HepG2 (cell line): Measurements from ENCODE around the gene EXOSC7. TPM values are rescaled to one million over a fixed set of nuclear protein-coding genes. Genes with fewer than 3 reads are reported as not detected.

ENCODE experiments used
- ATAC-seq: fragments of 200-7000 bp; cut with Tn5 transposase; 3 replicates; pipeline ENCODE4 v1.9.1; 2020; ENCODE audit warnings: mild to moderate bottlenecking, moderate library complexity
- BruUV-seq: library from RNA; stranded (reverse); fragments of 400-500 nt; replicated peaks from 2 replicates; lab custom pipeline; 2021; lab: Mats Ljungman, UMichigan
- CTCF ChIA-PET: fragments of 300-600 bp; formaldehyde crosslinking; extraction: SDS; loops from one replicate; lab custom pipeline; 2021; ENCODE audit warnings: low total read pairs, inconsistent platforms, low intra/inter-chr PET ratio; lab: Yijun Ruan, JAX
- POLR2A ChIA-PET: fragments of 350-600 bp; sonication (Branson Sonifier 250); formaldehyde crosslinking; loops from one replicate; lab custom pipeline; 2020; ENCODE audit warnings: antibody characterized with exemption, inconsistent platforms; lab: Yijun Ruan, JAX
- DNase-seq: peaks from one replicate; pipeline ENCODE4 v3.0.0-alpha.2; 2015; ENCODE audit warnings: low spot score
- FAIRE-seq: peaks from 3 replicates; lab custom pipeline; 2011; peaks lifted over from hg19 to GRCh38; lab: Jason Lieb, UNC
- H2AFZ ChIP-seq: one replicate; pipeline ENCODE4 v1.6.1; 2011; ENCODE audit warnings: low read length, inconsistent platforms
- H3K27ac ChIP-seq: fragments of 300-600 bp; 3 replicates; pipeline ENCODE4 v1.8.0; 2011; ENCODE audit warnings: mixed run types, mild to moderate bottlenecking, mixed read lengths, low read length, inconsistent platforms; ENCODE audit not compliant: insufficient read depth; ENCODE audit errors: extremely low read length
- H3K27me3 ChIP-seq, 2 experiments: fragments of 200-600 bp in 1 of 2; 2 replicates in 1 of 2; 3 replicates in 1 of 2; pipeline versions ENCODE4 v1.6.0 to v1.8.0; 2011; ENCODE audit warnings: low read length in 2 of 2, mild to moderate bottlenecking in 2 of 2, moderate library complexity in 2 of 2, inconsistent platforms in 1 of 2; ENCODE audit not compliant: insufficient read depth in 2 of 2, control insufficient read depth in 1 of 2
- H3K36me3 ChIP-seq, 2 experiments: fragments of 200-600 bp in 1 of 2; replicated peaks in 1 of 2; 2 replicates in 1 of 2; 3 replicates in 1 of 2; pipeline versions ENCODE4 v1.5.1 to v1.8.0; 2011; ENCODE audit warnings: low read length in 2 of 2, inconsistent platforms in 1 of 2; ENCODE audit not compliant: insufficient read depth in 2 of 2, control insufficient read depth in 1 of 2
- H3K4me1 ChIP-seq: 2 replicates; pipeline ENCODE4 v1.5.1; 2012; ENCODE audit warnings: low read length, inconsistent platforms; ENCODE audit not compliant: insufficient read depth
- H3K4me2 ChIP-seq: 2 replicates; pipeline ENCODE4 v1.6.0; 2011; ENCODE audit warnings: low read depth, low read length, inconsistent platforms
- H3K4me3 ChIP-seq, 3 experiments: fragments of 200-600 bp in 1 of 3; sonication (generic), shearing (Covaris generic) in 1 of 3; replicated peaks in 1 of 3; 2 replicates each; pipeline ENCODE4 v1.5.1; 2011 to 2016; ENCODE audit warnings: low read length in 3 of 3, inconsistent platforms in 2 of 3, low read depth in 2 of 3, mild to moderate bottlenecking in 2 of 3, control low read depth in 1 of 3, mixed read lengths in 1 of 3; ENCODE audit not compliant: insufficient read depth in 1 of 3
- H3K79me2 ChIP-seq: one replicate; pipeline ENCODE4 v1.6.1; 2011; ENCODE audit warnings: low read length, inconsistent platforms; ENCODE audit not compliant: insufficient read depth
- H3K9ac ChIP-seq: 2 replicates; pipeline ENCODE4 v1.6.0; 2011; ENCODE audit warnings: mild to moderate bottlenecking, low read depth, low read length, inconsistent platforms; ENCODE audit not compliant: insufficient read depth
- H3K9me3 ChIP-seq: 2 replicates; pipeline ENCODE4 v1.5.1; 2012; ENCODE audit warnings: mild to moderate bottlenecking, low read length
- H4K20me1 ChIP-seq: 2 replicates; pipeline ENCODE4 v1.6.0; 2011; ENCODE audit warnings: inconsistent platforms, mild to moderate bottlenecking, low read length, moderate library complexity; ENCODE audit not compliant: insufficient read depth
- CBX2 ChIP-seq, 2 experiments: fragments of 200-600 bp in 1 of 2; sonication (generic); formaldehyde crosslinking in 1 of 2; IDR thresholded peaks; 2 replicates each; pipeline versions ENCODE4 v1.7.0 to v1.8.1; 2018 to 2022; ENCODE audit warnings: low read depth in 2 of 2, low read length in 1 of 2, mild to moderate bottlenecking in 1 of 2, missing genetic modification reagents in 1 of 2
- GATAD2A ChIP-seq: IDR thresholded peaks from 2 replicates; pipeline ENCODE4 v1.6.1; 2016
- NFKBIZ ChIP-seq: IDR thresholded peaks from 2 replicates; pipeline ENCODE4 v1.6.1; 2018; ENCODE audit warnings: missing genetic modification reagents, missing compliant biosample characterization
- SIX4 ChIP-seq: sonication (generic); formaldehyde crosslinking; IDR thresholded peaks from 2 replicates; pipeline ENCODE4 v1.4.0; 2020; ENCODE audit warnings: missing genetic modification reagents
- ZNF10 ChIP-seq: sonication (generic); formaldehyde crosslinking; IDR thresholded peaks from 2 replicates; pipeline ENCODE4 v1.4.0; 2020; ENCODE audit warnings: mild to moderate bottlenecking, low read depth, missing genetic modification reagents, borderline replicate concordance
- ZNF691 ChIP-seq: sonication (generic); formaldehyde crosslinking; IDR thresholded peaks from 2 replicates; pipeline ENCODE4 v1.4.0; 2020; ENCODE audit warnings: missing genetic modification reagents, low read depth, mild to moderate bottlenecking, borderline replicate concordance
- WGBS: methylation state at CpG from one replicate; pipeline ENCODE4 v1.1.6; 2017; ENCODE audit warnings: low lambda C conversion rate; 5-methylcytosine and 5-hydroxymethylcytosine counted together
- in situ Hi-C: cut with HindIII; loops from 2 replicates; pipeline ENCODE4 v1.10.0; 2017; ENCODE audit warnings: low pct_unique_long_range_greater_than_20kb; ENCODE audit not compliant: extremely low pct_ligation_motif_present
- intact Hi-C: fragments of 100-400 bp; cut with micrococcal nuclease; formaldehyde crosslinking; loops from one replicate; pipeline ENCODE4 v1.10.0; 2022; ENCODE audit not compliant: unreplicated experiment
- polyA plus RNA-seq, 8 experiments: library from polyadenylated mRNA; depleted of rRNA in 3 of 8; stranded (reverse) in 7 of 8; unstranded in 1 of 8; fragments of >200 nt; fragmentation: Illumina TruSeq in 4 of 8; extraction: Trizol in 4 of 8; gene quantifications; 2 replicates each; pipeline versions ENCODE4 v1.2.1 to v1.2.3, GENCODE V29; 2011 to 2016; ENCODE audit warnings: low read depth in 4 of 8, missing spikeins in 1 of 8, mixed read lengths in 1 of 8; ENCODE audit not compliant: insufficient read depth in 1 of 8
- total RNA-seq, 5 experiments: library from RNA; depleted of rRNA; stranded (reverse); fragments of >200 nt; fragmentation: Illumina TruSeq; extraction: Trizol; gene quantifications; 2 replicates each; pipeline ENCODE4 v1.2.3, GENCODE V29; 2016; ENCODE audit warnings: low read depth in 1 of 5
- TF ChIP-seq, protein P1 (sequence below): sonication (generic); formaldehyde crosslinking; IDR thresholded peaks from 2 replicates; pipeline ENCODE4 v1.4.0; 2020; ENCODE audit warnings: missing genetic modification reagents, mild to moderate bottlenecking, borderline replicate concordance
- TF ChIP-seq, protein P2 (sequence below): sonication (generic); formaldehyde crosslinking; IDR thresholded peaks from 2 replicates; pipeline ENCODE4 v1.4.0; 2020; ENCODE audit warnings: mild to moderate bottlenecking, missing genetic modification reagents

Gene EXOSC7
- total and polyA plus RNA-seq, 2 of the 13 experiments (the other 11 are each of a cell fraction or from before 2014, with no cell fraction given), result 68.3 to 74.7 TPM

DNA sequence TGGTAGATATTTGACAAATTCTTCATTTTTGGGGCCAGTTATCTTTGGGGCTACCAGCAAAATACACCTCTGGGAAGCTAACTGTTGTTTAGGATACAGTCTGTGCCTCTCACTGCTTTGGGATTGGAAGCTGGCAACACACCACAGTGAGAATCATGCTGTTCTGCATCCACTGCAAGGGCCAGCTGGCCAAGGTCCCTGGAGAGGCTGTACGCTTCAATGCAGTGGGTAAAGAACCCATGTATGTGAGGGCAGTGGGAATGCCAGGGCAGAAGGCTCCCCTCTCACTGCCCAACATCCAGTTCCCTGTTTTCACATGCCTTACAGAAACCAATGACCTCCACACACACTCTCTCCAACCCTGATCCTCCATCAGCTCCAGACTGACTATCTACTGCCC is 20.1 kb upstream of the EXOSC7 start:
- ATAC-seq (no peak), FAIRE-seq (no peak), DNase-seq (no peak)
- Histone ChIP-seq H3K27me3 (no peaks in the 10 kb centered on the region), H3K9ac (no peak overlapping the region), H3K36me3 (peaks cover 16 to 26% of the 10 kb centered on the region in 2 experiments; a peak in 4 of 5 replicates), H2AFZ (no peak overlapping the region), H3K4me3 (no peak overlapping the region), H4K20me1 (no peaks in the 10 kb centered on the region), H3K4me2 (no peak overlapping the region), H3K4me1 (peaks cover 19% of the 10 kb centered on the region), H3K9me3 (no peaks in the 10 kb centered on the region), H3K79me2 (peaks cover 7% of the 10 kb centered on the region), H3K27ac (no peak overlapping the region)
- in situ Hi-C loops, result no loop called here
- no CpG with 5 or more reads among the region's 1 CpG for WGBS
- intact Hi-C loops, result no loop called here
- BruUV-seq, result no TSS peak
- CTCF ChIA-PET, result no interaction called here
- TF ChIP-seq ZNF691 (CRISPR knock-in tag) (no peak), GATAD2A (no peak), CBX2 (IDR thresholded peaks at IDR 0.05; ENCODE audit: low read depth, low read length) (no peak), CBX2 (CRISPR knock-in tag; IDR thresholded peaks at IDR 0.05; ENCODE audit: low read depth) (no peak), SIX4 (CRISPR knock-in tag) (no peak), ZNF10 (CRISPR knock-in tag) (no peak), NFKBIZ (no peak)
- TF ChIP-seq, protein P1, sequence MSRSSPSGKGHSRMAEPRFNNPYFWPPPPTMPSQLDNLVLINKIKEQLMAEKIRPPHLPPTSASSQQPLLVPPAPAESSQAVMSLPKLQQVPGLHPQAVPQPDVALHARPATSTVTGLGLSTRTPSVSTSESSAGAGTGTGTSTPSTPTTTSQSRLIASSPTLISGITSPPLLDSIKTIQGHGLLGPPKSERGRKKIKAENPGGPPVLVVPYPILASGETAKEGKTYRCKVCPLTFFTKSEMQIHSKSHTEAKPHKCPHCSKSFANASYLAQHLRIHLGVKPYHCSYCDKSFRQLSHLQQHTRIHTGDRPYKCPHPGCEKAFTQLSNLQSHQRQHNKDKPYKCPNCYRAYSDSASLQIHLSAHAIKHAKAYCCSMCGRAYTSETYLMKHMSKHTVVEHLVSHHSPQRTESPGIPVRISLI, result no peak
- TF ChIP-seq, protein P2, sequence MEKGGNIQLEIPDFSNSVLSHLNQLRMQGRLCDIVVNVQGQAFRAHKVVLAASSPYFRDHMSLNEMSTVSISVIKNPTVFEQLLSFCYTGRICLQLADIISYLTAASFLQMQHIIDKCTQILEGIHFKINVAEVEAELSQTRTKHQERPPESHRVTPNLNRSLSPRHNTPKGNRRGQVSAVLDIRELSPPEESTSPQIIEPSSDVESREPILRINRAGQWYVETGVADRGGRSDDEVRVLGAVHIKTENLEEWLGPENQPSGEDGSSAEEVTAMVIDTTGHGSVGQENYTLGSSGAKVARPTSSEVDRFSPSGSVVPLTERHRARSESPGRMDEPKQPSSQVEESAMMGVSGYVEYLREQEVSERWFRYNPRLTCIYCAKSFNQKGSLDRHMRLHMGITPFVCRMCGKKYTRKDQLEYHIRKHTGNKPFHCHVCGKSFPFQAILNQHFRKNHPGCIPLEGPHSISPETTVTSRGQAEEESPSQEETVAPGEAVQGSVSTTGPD (CRISPR knock-in tag), result no peak
- POLR2A ChIA-PET, result no interaction called here
